ELF-1 (cell line): ENCODE measurements around the gene UBE2O.
A peak's percentile ranks its signal among the peaks of the same experiment; 100 is the strongest.
"Not testable (repeated sequence)": the region's sequence is repeated elsewhere in the genome, so short reads cannot be mapped to it uniquely, and the experiment has no call there.

Experiments
- DNase-seq: peaks from one replicate; pipeline ENCODE4 v3.0.0-alpha.2; 2016; ENCODE audit warnings: low read depth, low spot score

UBE2O gene

DNA sequence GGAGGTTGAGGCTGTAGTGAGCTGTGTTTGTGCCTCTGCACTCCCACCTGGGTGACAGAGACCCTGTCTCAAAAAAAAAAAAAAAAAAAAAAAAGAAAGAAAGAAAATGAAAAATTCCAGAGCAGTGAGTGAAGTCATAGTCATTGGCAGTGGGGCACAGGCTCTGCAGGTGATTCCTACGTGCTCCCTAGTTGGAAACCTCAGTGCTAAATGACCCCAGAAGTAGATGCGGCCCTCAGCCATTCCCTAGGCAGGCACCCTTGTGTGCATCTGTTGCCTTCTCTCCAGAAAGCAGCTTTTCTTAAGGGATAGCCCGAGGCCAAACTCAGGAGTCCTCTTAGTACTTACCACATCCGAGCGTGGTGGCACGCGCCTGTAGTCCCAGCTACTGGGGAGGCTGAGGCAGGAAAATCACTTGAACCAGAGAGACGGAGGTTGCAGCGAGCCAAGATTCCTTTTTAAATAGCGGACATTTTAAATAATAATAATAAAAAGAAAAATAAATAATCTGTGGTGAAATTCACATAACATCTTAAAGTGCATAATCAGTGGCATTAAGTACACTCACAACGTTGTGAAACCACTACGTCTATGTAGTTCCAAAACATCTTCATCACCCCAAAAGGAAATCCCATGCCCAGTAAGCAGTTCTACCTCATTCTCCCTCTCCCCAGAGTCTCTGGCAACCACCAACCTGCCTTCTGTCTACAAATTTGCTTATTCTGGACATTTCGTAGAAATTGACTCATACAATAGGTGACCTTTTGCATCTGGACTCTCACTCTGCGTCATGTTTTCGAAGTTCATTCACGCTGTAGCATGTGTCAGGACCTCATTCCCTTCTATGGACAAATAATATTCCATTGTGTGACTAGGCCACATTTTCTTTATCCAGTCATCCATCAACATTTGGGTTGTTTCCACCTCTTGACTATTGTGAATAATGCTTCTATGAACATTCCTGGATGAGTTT is 81.0 kb downstream of the UBE2O start:
- no peak for DNase-seq

- DNase-seq: no peak
Measured at GRCh38 chr17:76370261-76370993, 82.5 kb downstream of the UBE2O start.

- DNase-seq: no peak
Measured at GRCh38 chr17:76369804-76370203, 83.1 kb downstream of the UBE2O start.

DNA sequence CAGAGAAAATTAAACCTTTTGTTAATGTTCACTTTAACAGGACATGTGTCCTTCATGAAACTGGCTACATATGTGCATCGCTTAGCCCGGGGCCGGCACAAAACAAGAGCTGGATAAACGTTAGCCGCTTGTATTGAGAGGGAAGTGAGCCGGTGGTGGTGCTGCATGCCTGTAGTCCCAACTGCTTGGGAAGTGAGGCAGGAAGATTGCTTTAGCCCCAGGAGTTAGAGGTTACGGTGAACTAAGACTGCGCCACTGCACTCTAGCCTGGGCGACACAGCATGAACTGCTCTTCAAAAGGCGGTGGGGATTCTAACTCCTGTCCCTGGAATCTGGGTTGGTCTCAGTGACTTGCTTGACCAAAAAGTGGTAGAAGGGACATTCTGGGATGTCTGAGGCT is 83.6 kb downstream of the UBE2O start:
- DNase-seq: no peak

- DNase-seq: peak; percentile 40
Measured at GRCh38 chr17:76368545-76368944, 84.4 kb downstream of the UBE2O start.

DNA sequence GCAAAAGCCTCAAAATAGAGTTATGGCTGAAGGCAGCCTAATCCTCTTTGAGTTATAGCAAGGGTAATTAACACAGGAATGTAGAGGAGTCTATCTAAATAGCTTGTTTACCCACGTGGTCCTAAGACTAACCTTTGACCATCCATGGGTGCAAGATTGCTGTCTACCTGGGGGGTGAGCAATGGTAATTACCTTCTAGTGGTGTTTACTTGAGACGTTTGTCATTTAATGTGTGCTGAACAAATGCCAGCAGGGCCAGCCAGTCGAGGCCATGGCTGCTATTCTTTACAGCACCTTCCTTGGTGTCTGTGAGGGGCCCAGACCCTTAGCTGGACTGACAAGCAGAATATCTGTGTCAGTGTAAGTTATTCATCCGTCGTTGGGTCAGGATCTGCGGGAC is 85.3 kb downstream of the UBE2O start:
- DNase-seq: no peak

- no peak for DNase-seq
Measured at GRCh38 chr17:76366247-76366646, 86.7 kb downstream of the UBE2O start.

DNA sequence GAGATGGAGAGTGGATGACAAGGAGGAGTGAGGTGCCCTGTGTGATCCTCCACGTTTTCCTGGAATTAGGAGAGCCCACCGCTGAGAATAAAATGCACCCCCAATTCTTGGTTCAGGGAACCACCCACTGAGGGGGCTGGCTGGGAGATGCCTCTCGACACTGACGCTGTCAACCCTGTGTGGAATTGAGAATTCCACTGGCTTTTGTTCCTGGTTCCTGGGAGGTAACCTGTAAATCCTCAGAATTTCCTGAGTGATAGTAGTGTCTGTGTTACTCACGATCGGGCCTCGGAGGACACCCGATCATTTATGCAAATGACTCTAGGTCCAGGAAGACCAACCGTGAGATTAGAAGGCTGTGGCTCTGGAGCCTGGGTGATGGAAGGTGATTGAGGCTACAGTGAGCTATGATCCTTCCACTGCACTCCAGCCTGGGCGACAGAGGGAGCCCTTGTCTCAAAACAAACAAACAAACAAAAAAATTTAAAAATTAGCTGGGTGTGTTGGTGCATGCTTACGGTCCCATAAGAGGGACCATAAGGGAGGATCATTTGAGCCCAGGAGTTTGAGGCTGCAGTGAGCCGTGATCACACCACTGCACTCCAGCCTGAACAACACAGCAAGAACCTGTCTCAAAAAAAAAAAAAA is 87.6 kb downstream of the UBE2O start:
- DNase-seq: no peak

GRCh38 chr17:76363107-76363842 is 89.7 kb downstream of the UBE2O start:
- no peak for DNase-seq

DNA sequence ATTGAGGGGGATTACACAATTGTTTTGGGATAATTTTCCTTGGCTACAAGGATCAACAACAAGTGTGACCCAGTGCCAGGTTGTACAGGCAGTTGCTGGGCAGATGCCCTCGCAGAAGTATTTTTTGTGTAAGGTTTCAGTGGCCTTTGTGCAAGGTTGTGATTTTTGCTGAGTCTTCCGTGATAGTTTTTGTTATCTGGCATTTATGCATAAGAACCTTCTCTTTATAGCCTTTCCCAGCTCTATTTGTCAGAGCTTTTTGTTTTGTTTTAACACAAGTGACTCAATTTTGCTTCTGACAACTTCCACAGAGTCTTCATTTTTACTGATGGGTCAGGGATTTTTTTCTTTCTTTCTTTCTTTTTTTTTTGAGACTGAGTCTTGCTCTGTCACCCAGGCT is 92.5 kb downstream of the UBE2O start:
- DNase-seq: no peak

- not testable (repeated sequence) for DNase-seq
Measured at GRCh38 chr17:76359776-76360175, 93.2 kb downstream of the UBE2O start.

- DNase-seq: no peak
Measured at GRCh38 chr17:76359375-76359774, 93.6 kb downstream of the UBE2O start.

DNA sequence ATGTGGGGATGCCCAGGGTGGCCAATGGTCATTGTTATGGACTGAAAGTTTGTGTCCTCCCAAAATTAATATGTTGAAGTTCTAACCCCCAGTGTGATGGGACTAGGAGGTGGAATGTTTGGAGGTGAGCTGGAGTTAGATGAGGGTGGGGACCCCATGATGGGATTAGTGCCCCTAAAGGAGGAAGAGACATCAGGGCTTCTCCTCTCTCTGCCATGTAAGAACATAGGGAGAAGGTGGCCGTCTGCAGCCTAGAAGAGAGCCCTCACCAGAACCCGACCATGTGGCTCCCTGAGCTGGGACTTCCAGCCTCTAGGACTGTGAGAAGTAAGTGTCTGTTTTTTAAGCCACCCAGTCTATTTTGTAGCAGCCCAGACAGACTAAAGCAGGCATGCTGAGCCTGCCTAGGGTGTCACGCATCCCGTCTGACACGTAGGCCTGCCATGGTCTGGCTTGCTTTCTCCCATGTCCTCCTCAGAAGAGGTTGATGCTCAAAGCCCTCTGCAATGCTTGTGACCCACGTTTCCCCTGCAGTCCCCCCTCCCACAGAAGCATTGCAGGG is 95.3 kb downstream of the UBE2O start:
- DNase-seq: no peak

GRCh38 chr17:76356803-76357456 is 96.0 kb downstream of the UBE2O start:
- no peak for DNase-seq

GRCh38 chr17:76354747-76355310 is 98.1 kb downstream of the UBE2O start:
- peak; percentile 31 for DNase-seq

GRCh38 chr17:76354317-76354729 is 98.6 kb downstream of the UBE2O start:
- DNase-seq: no peak

GRCh38 chr17:76353599-76354316 is 99.2 kb downstream of the UBE2O start, which contains the start of gene PRPSAP1:
PRPSAP1 (minus strand) TSS chr17:76353916; CDS start chr17:76353703, 213 bp downstream.
- peak; percentile 93 for DNase-seq

- DNase-seq: peak; percentile 32
Measured at GRCh38 chr17:76353004-76353598, 99.9 kb downstream of the UBE2O start.

- no peak for DNase-seq
Measured at GRCh38 chr17:76351526-76352071, 101.4 kb downstream of the UBE2O start.
